ENCODE data around the gene DUOXA2. TPM values are rescaled to one million over a fixed set of nuclear protein-coding genes. Genes with fewer than 3 reads are reported as not detected.

DUOXA2 gene
- total RNA-seq, 2 experiments from 2014 or later: not detected

GRCh38 chr15:45141386-45141785 lies 27.3 kb downstream of the DUOXA2 start:
- ATAC-seq (ENCODE audit: low read depth) (no peak), DNase-seq (no peak)
- Mint-ChIP-seq H3K36me3 (no peaks in the 10 kb centered on the region), H3K4me1 (peaks cover 2% of the 10 kb centered on the region), H3K27me3 (peaks cover 5% of the 10 kb centered on the region), H3K4me3 (no peak overlapping the region), H3K27ac (no peak overlapping the region), H3K9me3 (no peaks in the 10 kb centered on the region)
- POLR2A ChIA-PET: no interaction called here

DNA sequence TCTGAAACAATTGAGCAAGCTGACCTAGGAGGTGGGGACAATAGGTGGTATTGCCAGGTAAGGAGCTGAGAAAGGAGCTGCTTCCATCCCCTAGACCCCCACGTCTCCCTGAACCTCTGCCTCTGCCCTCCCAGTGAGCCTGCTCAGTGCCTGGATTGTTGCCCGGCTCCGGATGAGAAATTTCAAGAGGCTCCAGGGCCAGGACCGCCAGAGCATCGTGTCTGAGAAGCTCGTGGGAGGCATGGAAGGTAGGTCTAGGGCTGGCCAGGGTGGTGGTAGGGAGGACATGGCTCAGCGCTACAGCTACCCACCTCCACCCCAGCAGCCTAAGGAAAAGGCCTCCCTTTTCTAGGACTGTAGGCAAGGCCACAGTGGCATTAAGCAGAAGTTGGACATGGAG lies 28.9 kb downstream of the DUOXA2 start:
- no peaks in the 10 kb centered on the region for H3K27me3 Mint-ChIP-seq
- no peak overlapping the region for H3K4me3 Mint-ChIP-seq
- DNase-seq (no peak), ATAC-seq (ENCODE audit: low read depth) (no peak)
- no peaks in the 10 kb centered on the region for H3K9me3 Mint-ChIP-seq
- no peak overlapping the region for H3K27ac Mint-ChIP-seq
- POLR2A ChIA-PET: no interaction called here
- no peaks in the 10 kb centered on the region for H3K36me3 Mint-ChIP-seq
- no peaks in the 10 kb centered on the region for H3K4me1 Mint-ChIP-seq

- H3K36me3 Mint-ChIP-seq: no peaks in the 10 kb centered on the region
- no peak overlapping the region for H3K27ac Mint-ChIP-seq
- H3K9me3 Mint-ChIP-seq: no peaks in the 10 kb centered on the region
- no peak overlapping the region for H3K4me3 Mint-ChIP-seq
- DNase-seq (no peak), ATAC-seq (ENCODE audit: low read depth) (no peak)
- H3K27me3 Mint-ChIP-seq: no peaks in the 10 kb centered on the region
- H3K4me1 Mint-ChIP-seq: no peaks in the 10 kb centered on the region
- POLR2A ChIA-PET: no interaction called here
Measured at GRCh38 chr15:45143946-45144345, 29.8 kb downstream of the DUOXA2 start.

GRCh38 chr15:45144775-45145174 lies 30.6 kb downstream of the DUOXA2 start:
- POLR2A ChIA-PET: no interaction called here
- ATAC-seq (ENCODE audit: low read depth) (no peak), DNase-seq (no peak)
- H3K4me1 Mint-ChIP-seq: no peaks in the 10 kb centered on the region
- no peaks in the 10 kb centered on the region for H3K9me3 Mint-ChIP-seq
- H3K27me3 Mint-ChIP-seq: no peaks in the 10 kb centered on the region
- H3K36me3 Mint-ChIP-seq: no peaks in the 10 kb centered on the region
- no peak overlapping the region for H3K4me3 Mint-ChIP-seq
- no peak overlapping the region for H3K27ac Mint-ChIP-seq

DNA sequence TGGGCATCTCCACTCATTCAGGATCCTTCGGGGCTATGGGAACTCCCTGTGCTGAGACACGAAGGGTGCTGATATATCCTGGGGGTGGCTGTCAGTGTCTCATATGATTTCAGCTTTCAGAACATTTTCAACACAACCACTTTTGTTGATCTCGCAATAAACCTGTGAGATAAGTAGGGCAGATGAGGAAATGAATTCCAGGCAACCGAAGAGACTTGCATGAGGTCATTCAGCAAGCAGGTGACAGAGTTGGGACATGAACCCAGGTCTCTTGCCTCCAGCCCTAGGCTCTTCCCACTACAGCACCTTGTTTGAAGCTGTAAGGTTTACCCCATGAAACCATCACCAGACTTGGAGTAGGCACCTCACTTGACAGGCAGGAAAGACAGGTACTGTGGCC lies 32.3 kb downstream of the DUOXA2 start:
- H3K9me3 Mint-ChIP-seq: no peaks in the 10 kb centered on the region
- H3K27ac Mint-ChIP-seq: no peak overlapping the region
- no peak overlapping the region for H3K4me3 Mint-ChIP-seq
- ATAC-seq (ENCODE audit: low read depth) (no peak), DNase-seq (no peak)
- H3K4me1 Mint-ChIP-seq: no peaks in the 10 kb centered on the region
- no peaks in the 10 kb centered on the region for H3K27me3 Mint-ChIP-seq
- no peaks in the 10 kb centered on the region for H3K36me3 Mint-ChIP-seq
- POLR2A ChIA-PET: no interaction called here

DNA sequence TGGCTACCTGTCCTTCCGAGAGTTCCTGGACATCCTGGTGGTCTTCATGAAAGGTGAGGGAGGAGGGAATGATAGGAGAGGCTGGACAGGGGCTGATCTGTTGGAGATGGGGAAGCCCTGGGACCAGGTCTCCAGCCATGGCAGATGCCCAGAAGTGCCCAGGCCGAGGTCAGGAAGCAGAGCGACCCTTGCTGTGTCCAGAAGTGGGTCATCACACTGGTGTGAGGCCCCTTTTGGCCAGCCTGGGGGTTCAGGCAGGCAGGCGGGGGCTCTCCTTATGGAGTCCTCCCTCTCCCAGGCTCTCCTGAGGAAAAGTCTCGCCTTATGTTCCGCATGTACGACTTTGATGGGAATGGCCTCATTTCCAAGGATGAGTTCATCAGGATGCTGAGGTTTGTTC lies 33.5 kb downstream of the DUOXA2 start:
- Mint-ChIP-seq H3K9me3 (no peaks in the 10 kb centered on the region), H3K4me3 (no peak overlapping the region)

DNA sequence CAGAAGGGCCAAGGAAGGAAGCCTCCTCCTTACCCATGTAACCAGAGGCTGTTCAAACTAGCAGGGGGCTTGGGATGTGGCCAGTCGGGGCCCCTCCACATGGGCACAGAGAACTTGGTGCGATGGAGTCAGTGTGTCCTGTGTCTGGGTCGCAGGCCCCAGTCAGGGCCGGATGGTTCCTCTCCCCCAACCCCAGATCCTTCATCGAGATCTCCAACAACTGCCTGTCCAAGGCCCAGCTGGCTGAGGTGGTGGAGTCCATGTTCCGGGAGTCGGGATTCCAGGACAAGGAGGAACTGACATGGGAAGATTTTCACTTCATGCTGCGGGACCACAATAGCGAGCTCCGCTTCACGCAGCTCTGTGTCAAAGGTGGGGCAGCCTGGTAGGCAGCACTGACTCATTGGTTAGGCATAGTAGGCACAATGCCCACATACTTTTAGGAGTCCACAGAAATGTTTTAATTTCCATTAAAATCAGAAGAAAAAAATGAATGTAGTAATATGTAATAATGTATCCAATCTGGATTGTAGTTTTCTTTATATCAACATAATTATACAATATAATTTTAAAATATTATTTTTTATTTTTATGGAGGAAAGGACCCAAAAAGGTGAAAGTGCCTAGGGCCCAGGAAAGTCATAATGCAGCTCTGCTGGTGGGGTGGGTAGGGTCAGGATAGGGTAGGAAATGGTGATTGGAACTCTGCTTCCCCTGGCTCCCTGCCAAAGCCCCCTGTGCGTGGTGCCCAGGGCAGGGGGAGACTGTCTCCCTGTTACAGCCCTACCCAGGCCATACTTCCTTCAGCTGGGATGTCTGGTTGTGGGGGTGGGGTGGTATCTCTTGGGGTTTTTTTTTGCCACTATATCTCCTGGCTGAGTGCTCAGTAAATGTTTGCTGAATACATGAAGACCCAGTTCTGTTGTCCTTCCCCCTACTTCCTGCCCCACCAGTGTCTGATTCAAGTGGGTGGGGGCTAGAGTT lies 34.2 kb downstream of the DUOXA2 start:
- POLR2A ChIA-PET: no interaction called here

More for the DNA sequence above, 33.5 kb downstream of the DUOXA2 start:
- POLR2A ChIA-PET: no interaction called here
- ATAC-seq (ENCODE audit: low read depth) (no peak), DNase-seq (no peak)
- Mint-ChIP-seq H3K36me3 (peaks cover 1% of the 10 kb centered on the region), H3K27me3 (no peaks in the 10 kb centered on the region), H3K4me1 (no peaks in the 10 kb centered on the region), H3K27ac (no peak overlapping the region)

GRCh38 chr15:45149060-45149459 lies 34.9 kb downstream of the DUOXA2 start:
- Mint-ChIP-seq H3K27ac (no peak overlapping the region), H3K9me3 (no peaks in the 10 kb centered on the region), H3K4me3 (no peak overlapping the region), H3K36me3 (peaks cover 1% of the 10 kb centered on the region), H3K4me1 (no peaks in the 10 kb centered on the region), H3K27me3 (no peaks in the 10 kb centered on the region)
- DNase-seq (no peak), ATAC-seq (ENCODE audit: low read depth) (no peak)
- POLR2A ChIA-PET: no interaction called here

More for the DNA sequence above, 34.2 kb downstream of the DUOXA2 start:
- DNase-seq (no peak), ATAC-seq (ENCODE audit: low read depth) (no peak)
- Mint-ChIP-seq H3K36me3 (peaks cover 1% of the 10 kb centered on the region), H3K4me3 (no peak overlapping the region), H3K27me3 (no peaks in the 10 kb centered on the region), H3K27ac (no peak overlapping the region), H3K9me3 (no peaks in the 10 kb centered on the region), H3K4me1 (no peaks in the 10 kb centered on the region)

GRCh38 chr15:45150481-45150880 lies 36.4 kb downstream of the DUOXA2 start:
- ATAC-seq (ENCODE audit: low read depth) (no peak), DNase-seq (no peak)
- no peak overlapping the region for H3K4me3 Mint-ChIP-seq
- no peaks in the 10 kb centered on the region for H3K27me3 Mint-ChIP-seq
- no peak overlapping the region for H3K27ac Mint-ChIP-seq
- POLR2A ChIA-PET: no interaction called here
- H3K4me1 Mint-ChIP-seq: no peaks in the 10 kb centered on the region
- peaks cover 1% of the 10 kb centered on the region for H3K36me3 Mint-ChIP-seq
- no peaks in the 10 kb centered on the region for H3K9me3 Mint-ChIP-seq

- ATAC-seq (ENCODE audit: low read depth): no peak
- H3K36me3 Mint-ChIP-seq: peaks cover 1% of the 10 kb centered on the region
- POLR2A ChIA-PET: no interaction called here
- no peaks in the 10 kb centered on the region for H3K4me1 Mint-ChIP-seq
- no peak overlapping the region for H3K27ac Mint-ChIP-seq
- no peak for DNase-seq
- H3K27me3 Mint-ChIP-seq: no peaks in the 10 kb centered on the region
- H3K4me3 Mint-ChIP-seq: no peak overlapping the region
- H3K9me3 Mint-ChIP-seq: no peaks in the 10 kb centered on the region
Measured at GRCh38 chr15:45150997-45151396, 36.9 kb downstream of the DUOXA2 start.

GRCh38 chr15:45151998-45152828 lies 38.1 kb downstream of the DUOXA2 start:
- Mint-ChIP-seq H3K4me1 (no peaks in the 10 kb centered on the region), H3K36me3 (peaks cover 3% of the 10 kb centered on the region), H3K27me3 (no peaks in the 10 kb centered on the region), H3K4me3 (no peak overlapping the region), H3K9me3 (no peaks in the 10 kb centered on the region), H3K27ac (no peak overlapping the region)
- ATAC-seq (ENCODE audit: low read depth) (no peak), DNase-seq (no peak)
- POLR2A ChIA-PET: interaction anchor here (0.9 kb wide), 1 partner anchor 11 kb away, joined by 3 read pairs; no protein-coding TSS in a partner anchor

GRCh38 chr15:45155739-45156138 lies 41.6 kb downstream of the DUOXA2 start:
- no peaks in the 10 kb centered on the region for H3K9me3 Mint-ChIP-seq
- peaks cover 3% of the 10 kb centered on the region for H3K36me3 Mint-ChIP-seq
- POLR2A ChIA-PET: interaction anchor here (0.7 to 1.2 kb wide), 2 partner anchors 23 to 31 kb away, joined by 3 to 7 read pairs; no protein-coding TSS in a partner anchor
- no peak overlapping the region for H3K4me3 Mint-ChIP-seq
- no peak overlapping the region for H3K27ac Mint-ChIP-seq
- DNase-seq (no peak), ATAC-seq (ENCODE audit: low read depth) (no peak)
- H3K27me3 Mint-ChIP-seq: no peaks in the 10 kb centered on the region
- H3K4me1 Mint-ChIP-seq: peaks cover 6% of the 10 kb centered on the region

DNA sequence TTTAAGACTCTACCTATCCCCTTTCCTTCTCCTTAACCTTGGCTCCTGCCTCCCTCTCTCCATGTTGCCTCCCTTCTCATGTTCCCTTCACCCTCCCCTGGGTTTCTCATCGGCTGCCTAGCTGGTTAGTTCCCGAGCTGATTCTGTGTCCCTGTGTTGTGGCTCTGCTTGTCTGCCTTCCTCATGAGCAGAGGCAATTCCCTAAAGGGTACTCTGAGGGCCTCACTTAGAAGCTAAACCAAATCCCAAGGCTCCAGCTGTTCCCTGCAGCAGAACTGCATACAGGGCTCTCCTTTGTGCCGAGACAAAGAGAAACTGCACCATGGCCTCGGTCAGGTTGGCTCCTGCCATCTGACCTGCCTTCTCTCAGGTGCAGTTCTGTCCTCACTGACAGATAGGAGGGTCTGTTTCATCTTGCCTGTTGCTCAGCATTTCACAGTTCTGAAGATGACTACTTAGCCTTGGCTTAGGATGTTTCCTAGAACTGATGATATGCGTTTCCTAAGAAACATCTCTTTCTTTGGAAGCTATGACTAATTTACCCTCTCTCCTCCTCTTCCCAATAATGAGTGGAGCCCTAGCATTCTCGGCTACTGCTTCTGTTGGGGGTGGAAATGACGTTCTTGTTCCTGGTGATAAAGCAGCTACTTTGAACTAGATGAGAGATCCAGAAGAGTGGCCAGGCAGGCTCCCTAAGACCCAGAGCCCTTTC lies 42.8 kb downstream of the DUOXA2 start:
- Mint-ChIP-seq H3K4me1 (peaks cover 6% of the 10 kb centered on the region), H3K4me3 (no peak overlapping the region), H3K27me3 (no peaks in the 10 kb centered on the region), H3K9me3 (no peaks in the 10 kb centered on the region), H3K27ac (no peak overlapping the region), H3K36me3 (peaks cover 3% of the 10 kb centered on the region)
- ATAC-seq (ENCODE audit: low read depth) (no peak), DNase-seq (no peak)
- POLR2A ChIA-PET: no interaction called here

Measured in activated naive CD8-positive, alpha-beta T cell treated with anti-CD3 and anti-CD28 coated beads, Interleukin-2, amount 10 ng/mL, durations not matched to agents 7 days and 5 days (primary cell).